Activated naive CD8-positive, alpha-beta T cell treated with anti-CD3 and anti-CD28 coated beads, Interleukin-2, amount 10 ng/mL, durations not matched to agents 7 days and 5 days (primary cell): ENCODE data around the gene HAUS2. TPM values are rescaled to one million over a fixed set of nuclear protein-coding genes. Genes with fewer than 3 reads are reported as not detected.

Experiments
- ATAC-seq: fragments of 150-1000 bp; cut with Tn5 transposase; one replicate; pipeline ENCODE4 v1.10.0; 2021; ENCODE audit warnings: low read depth, moderate library complexity
- POLR2A ChIA-PET: fragments of 350-600 bp; sonication (Branson Sonifier 250); formaldehyde crosslinking; loops from one replicate; lab custom pipeline; 2021; ENCODE audit warnings: antibody characterized with exemption; lab: Charles Lee
- DNase-seq: peaks from one replicate; pipeline ENCODE4 v3.0.0; 2021
- H3K27ac Mint-ChIP-seq: one replicate; pipeline ENCODE4 v1.8.0; 2022; ENCODE audit warnings: mild to moderate bottlenecking, mixed read lengths
- H3K27me3 Mint-ChIP-seq: one replicate; pipeline ENCODE4 v1.8.0; 2022; ENCODE audit warnings: mild to moderate bottlenecking, moderate library complexity, mixed read lengths
- H3K36me3 Mint-ChIP-seq: one replicate; pipeline ENCODE4 v1.8.0; 2021; ENCODE audit warnings: mild to moderate bottlenecking, mixed read lengths
- H3K4me1 Mint-ChIP-seq: one replicate; pipeline ENCODE4 v1.8.0; 2021; ENCODE audit warnings: mixed read lengths
- H3K4me3 Mint-ChIP-seq: one replicate; pipeline ENCODE4 v1.8.0; 2022; ENCODE audit warnings: mild to moderate bottlenecking, moderate library complexity, mixed read lengths
- H3K9me3 Mint-ChIP-seq: one replicate; pipeline ENCODE4 v1.8.0; 2021; ENCODE audit warnings: mixed read lengths
- total RNA-seq, 2 experiments: library from RNA; stranded (reverse); gene quantifications; one replicate each; pipeline ENCODE4 v1.2.3, GENCODE V29; 2021

Gene HAUS2
- total RNA-seq, 2 experiments from 2014 or later: 28.7 to 30.2 TPM

DNA sequence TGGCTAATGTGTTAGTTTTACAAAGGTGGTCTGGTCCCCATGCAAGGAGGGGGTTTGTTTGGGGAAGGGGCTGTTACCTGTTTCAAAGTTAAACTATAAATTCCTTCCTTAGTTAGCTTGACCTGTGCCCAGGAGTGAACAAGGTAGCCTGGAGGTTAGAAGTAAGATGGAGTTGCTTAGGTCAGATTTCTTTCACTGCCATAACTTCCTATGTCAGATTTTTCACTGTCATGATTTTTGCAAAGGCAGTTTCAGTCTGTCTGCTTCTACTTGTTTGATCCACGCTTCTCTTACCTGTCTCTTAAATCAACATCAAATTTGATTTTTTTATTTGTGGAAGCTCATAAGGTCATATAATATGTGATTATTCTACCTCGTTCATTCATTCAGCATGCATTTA, 55.3 kb downstream of the HAUS2 start:
- no peak for ATAC-seq
- no peak overlapping the region for H3K27ac Mint-ChIP-seq
- no peak for DNase-seq
- H3K27me3 Mint-ChIP-seq: no peaks in the 10 kb centered on the region
- peaks cover 20% of the 10 kb centered on the region for H3K36me3 Mint-ChIP-seq
- peaks cover 43% of the 10 kb centered on the region for H3K4me1 Mint-ChIP-seq
- POLR2A ChIA-PET: interaction anchor here (0.8 kb wide), 1 partner anchor 16 kb away, joined by 4 read pairs; no protein-coding TSS in a partner anchor
- peaks cover 2% of the 10 kb centered on the region for H3K9me3 Mint-ChIP-seq
- no peak overlapping the region for H3K4me3 Mint-ChIP-seq

DNA sequence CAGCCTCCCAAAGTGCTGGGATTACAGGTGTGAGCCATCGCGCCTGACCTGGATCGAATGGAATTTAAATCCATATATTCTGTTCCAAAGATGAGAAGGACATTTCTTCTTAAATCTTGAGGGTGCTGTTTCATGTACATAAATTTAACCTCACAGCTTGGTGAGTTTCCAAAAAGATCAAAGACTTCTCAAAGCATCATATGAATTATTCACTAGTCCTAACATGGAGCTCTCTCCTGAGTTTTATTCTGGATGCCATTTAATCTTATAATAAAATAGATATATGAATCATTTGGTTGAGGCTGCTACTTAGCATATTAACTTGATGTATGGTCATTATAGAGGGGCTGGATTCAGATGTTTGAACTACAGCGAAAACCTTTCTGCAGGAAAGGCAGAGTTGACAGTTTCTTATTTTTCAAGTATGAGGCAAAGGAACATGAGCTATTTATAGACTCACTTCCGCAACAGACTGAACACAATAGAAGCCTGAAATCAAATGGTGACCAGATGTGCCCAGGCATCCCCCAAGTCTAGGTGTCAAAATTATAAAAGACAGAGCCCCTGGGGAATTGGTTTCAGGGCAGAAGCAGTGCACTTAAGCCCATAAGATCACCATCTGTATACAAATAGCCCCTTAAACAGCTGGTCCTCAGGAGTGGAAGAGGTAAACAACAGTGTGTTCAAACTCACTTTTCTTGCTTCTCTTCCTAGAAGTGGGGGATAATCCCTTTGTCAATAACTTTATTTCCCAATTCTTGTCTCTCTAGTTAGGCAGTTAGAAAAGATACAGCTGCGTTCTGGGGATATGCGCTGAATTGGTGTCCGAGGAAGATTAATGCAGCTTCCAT, 56.5 kb downstream of the HAUS2 start:
- peaks cover 2% of the 10 kb centered on the region for H3K9me3 Mint-ChIP-seq
- H3K27ac Mint-ChIP-seq: peak overlapping the region; percentile 81
- POLR2A ChIA-PET: interaction anchor here (0.6 to 2.7 kb wide), 7 partner anchors 11 to 57 kb away, joined by 3 to 21 read pairs (median 4); partner anchors contain the start of genes HAUS2, LRRC57 and STARD9
- H3K4me3 Mint-ChIP-seq: peak overlapping the region; percentile 59
- peaks cover 46% of the 10 kb centered on the region for H3K4me1 Mint-ChIP-seq
- no peaks in the 10 kb centered on the region for H3K27me3 Mint-ChIP-seq
- peak; percentile 30 for ATAC-seq
- no peak for DNase-seq
- peaks cover 16% of the 10 kb centered on the region for H3K36me3 Mint-ChIP-seq

DNA sequence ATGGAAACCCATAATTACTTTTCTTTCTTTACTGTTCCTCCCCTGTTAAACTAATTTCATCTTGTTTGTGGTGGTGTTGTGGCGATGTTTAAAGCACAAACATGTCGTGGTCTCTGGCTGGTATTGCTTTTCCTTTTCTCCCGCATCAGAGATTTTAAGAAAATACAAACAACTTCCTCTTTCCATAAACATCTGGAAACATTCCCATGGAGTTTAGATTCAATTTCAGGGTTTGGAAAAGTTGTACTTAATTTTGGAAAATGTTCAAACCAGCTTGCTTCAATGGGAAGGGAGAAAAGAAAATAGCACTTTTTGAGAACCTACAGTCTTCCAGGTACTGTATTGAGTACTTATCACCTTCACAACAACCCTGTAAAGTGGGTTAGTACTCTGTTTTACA, 57.2 kb downstream of the HAUS2 start:
- POLR2A ChIA-PET: interaction anchor here (0.6 to 2.7 kb wide), 8 partner anchors 12 to 383 kb away, joined by 3 to 21 read pairs (median 4); partner anchors contain the start of genes HAUS2, LRRC57 and STARD9
- Mint-ChIP-seq H3K27ac (peak overlapping the region; percentile 81), H3K4me1 (peaks cover 48% of the 10 kb centered on the region)

DNA sequence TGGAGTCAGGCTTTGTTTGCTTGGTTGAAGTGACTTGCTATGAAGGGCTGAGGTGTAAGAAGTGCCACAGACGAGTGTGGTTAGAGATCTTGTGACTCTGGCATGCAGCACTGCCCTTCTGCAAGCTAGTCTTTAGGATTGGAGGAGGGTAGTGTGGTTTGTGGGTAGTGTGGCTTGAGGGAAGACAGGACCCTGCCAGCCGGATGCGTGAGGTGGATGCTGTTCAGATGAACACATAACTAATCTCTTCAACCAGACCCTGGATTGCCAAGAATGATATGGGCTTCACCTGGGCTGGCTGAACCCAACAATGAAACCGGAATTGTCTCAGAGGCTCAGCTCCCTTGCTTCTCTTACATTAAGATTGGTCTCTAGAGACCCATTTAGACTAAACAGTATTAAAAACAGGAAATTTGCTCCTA, 59.5 kb downstream of the HAUS2 start:
- POLR2A ChIA-PET: interaction anchor here (0.7 to 2.3 kb wide), 5 partner anchors 10 to 118 kb away, joined by 3 to 23 read pairs (median 4); partner anchors contain the start of genes STARD9 and ZNF106
- Mint-ChIP-seq H3K27me3 (no peaks in the 10 kb centered on the region), H3K9me3 (no peaks in the 10 kb centered on the region), H3K4me1 (peaks cover 48% of the 10 kb centered on the region), H3K4me3 (peak overlapping the region; percentile 74), H3K27ac (peak overlapping the region; percentile 87), H3K36me3 (peaks cover 10% of the 10 kb centered on the region)
- DNase-seq (peak; percentile 69), ATAC-seq (peak; percentile 68)

More for the DNA sequence above, 57.2 kb downstream of the HAUS2 start:
- DNase-seq (no peak), ATAC-seq (no peak)
- peak overlapping the region; percentile 59 for H3K4me3 Mint-ChIP-seq
- no peaks in the 10 kb centered on the region for H3K27me3 Mint-ChIP-seq
- peaks cover 14% of the 10 kb centered on the region for H3K36me3 Mint-ChIP-seq
- H3K9me3 Mint-ChIP-seq: peaks cover 2% of the 10 kb centered on the region

DNA sequence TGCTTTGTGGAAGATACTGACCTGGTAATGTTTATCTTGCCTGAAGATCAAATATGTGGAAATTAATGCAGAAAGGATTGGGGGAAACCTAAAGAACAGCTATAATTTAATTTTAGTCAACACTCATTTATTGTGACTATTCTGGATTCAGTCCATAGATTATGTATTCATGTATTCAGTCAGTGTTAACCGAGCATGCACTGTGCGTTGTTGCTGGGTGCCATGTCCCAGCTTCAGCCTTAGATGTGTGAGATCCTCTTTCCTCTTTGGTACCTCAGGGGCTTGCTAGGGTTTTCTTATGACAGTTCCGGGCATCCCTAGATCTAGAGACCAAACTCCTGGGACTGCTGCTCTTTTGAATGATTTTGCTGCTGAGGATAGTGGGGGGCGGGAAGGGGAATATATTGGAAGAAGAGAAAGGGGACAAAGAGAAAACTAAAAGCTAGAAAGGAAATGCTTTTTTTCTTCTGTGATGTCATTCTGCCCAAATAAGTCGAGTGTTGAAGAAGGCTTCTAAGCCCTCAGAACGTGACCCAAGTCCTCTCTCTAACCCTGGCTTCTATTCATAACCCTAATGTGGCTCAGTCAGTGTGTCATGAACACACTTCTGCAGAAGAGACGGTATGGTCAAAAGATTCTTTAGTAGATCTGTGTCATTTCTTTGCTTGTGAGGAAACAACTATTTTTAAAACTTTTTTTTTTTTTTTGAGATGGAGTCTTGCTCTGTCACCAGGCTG, 60.3 kb downstream of the HAUS2 start:
- no peaks in the 10 kb centered on the region for H3K27me3 Mint-ChIP-seq
- H3K4me1 Mint-ChIP-seq: peaks cover 43% of the 10 kb centered on the region
- no peak for DNase-seq
- peak overlapping the region; percentile 85 for H3K27ac Mint-ChIP-seq
- no peak for ATAC-seq
- POLR2A ChIA-PET: interaction anchor here (0.5 to 2.3 kb wide), 5 partner anchors 27 to 1663 kb away, joined by 3 to 23 read pairs (median 5); partner anchors contain the start of genes STARD9 and ZNF106
- no peaks in the 10 kb centered on the region for H3K9me3 Mint-ChIP-seq
- H3K36me3 Mint-ChIP-seq: peaks cover 4% of the 10 kb centered on the region
- H3K4me3 Mint-ChIP-seq: peak overlapping the region; percentile 72

DNA sequence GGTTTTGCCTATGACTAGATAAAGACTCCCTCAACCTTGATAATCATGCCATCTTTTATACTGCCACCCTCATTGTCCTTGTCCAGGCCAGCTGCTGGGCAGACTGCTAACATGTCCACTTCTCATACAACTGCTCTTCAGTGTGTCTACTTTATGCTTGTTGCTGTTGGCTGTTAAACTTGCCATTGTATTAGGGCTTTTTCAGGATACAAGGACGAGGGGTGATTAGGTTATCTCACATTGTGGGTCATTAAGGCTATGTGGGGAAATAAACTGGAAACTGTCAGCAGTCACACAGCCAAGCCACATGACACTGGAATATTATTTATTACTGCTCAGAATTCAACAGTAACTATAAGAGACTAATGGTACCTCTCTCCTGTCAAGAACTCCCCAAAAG, 62.9 kb downstream of the HAUS2 start:
- H3K27ac Mint-ChIP-seq: no peak overlapping the region
- POLR2A ChIA-PET: no interaction called here
- no peaks in the 10 kb centered on the region for H3K9me3 Mint-ChIP-seq
- no peak overlapping the region for H3K4me3 Mint-ChIP-seq
- peaks cover 4% of the 10 kb centered on the region for H3K36me3 Mint-ChIP-seq
- ATAC-seq (no peak), DNase-seq (no peak)
- peaks cover 23% of the 10 kb centered on the region for H3K4me1 Mint-ChIP-seq
- H3K27me3 Mint-ChIP-seq: no peaks in the 10 kb centered on the region

DNA sequence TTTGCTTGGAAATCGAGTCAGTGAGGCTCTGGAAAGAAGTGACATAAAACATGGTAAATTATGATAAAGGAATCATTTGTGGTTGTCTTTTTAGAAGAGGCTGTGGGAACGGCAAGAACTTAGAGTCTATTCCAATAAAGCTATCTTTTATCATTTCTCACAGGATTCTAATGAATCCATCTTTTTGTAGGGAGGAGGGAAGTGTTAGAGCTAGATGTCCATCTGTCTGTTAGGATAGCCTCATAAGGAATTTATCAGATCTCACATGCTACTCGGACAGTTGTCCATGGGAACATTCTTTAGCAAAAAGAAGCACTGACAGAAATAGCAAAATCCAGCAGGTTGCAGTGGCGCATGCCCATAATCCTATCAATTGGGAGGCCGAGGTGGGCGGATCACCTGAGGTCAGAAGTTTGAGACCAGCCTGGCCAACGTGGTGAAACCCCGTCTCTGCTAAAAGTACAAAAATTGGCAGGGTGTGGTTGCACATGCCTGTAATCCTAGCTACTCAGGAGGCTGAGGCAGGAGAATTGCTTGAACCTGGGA, 63.8 kb downstream of the HAUS2 start:
- H3K27ac Mint-ChIP-seq: no peak overlapping the region
- no peaks in the 10 kb centered on the region for H3K9me3 Mint-ChIP-seq
- ATAC-seq (no peak), DNase-seq (no peak)
- H3K4me1 Mint-ChIP-seq: peaks cover 19% of the 10 kb centered on the region
- peaks cover 4% of the 10 kb centered on the region for H3K36me3 Mint-ChIP-seq
- H3K4me3 Mint-ChIP-seq: no peak overlapping the region
- POLR2A ChIA-PET: interaction anchor here (1.3 kb wide), 1 partner anchor 37 kb away, joined by 4 read pairs; the partner anchor contains the start of gene STARD9
- no peaks in the 10 kb centered on the region for H3K27me3 Mint-ChIP-seq

DNA sequence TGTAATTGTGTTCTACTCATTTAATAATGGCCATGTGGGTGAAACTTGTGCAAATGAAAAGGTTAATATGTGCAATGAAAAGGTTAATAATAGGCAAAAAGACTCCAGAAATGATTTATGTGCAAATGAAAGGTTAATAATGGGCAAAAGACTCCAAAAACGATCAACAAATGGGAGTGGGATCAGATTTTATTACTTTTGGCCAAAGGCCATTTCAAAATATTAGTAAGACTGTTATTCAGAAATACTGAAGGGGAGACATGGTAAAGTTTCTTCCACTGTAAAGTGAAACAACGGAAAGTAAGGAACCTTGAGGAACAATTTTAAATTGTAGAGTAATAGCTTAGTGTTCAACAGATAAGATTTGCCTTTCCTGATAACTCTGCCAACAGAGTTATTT, 67.5 kb downstream of the HAUS2 start:
- Mint-ChIP-seq H3K4me1 (peaks cover 4% of the 10 kb centered on the region), H3K4me3 (no peak overlapping the region), H3K36me3 (peaks cover 3% of the 10 kb centered on the region), H3K9me3 (no peaks in the 10 kb centered on the region), H3K27ac (no peak overlapping the region), H3K27me3 (no peaks in the 10 kb centered on the region)
- no peak for ATAC-seq
- DNase-seq: no peak
- POLR2A ChIA-PET: no interaction called here

Other genes starting within 250 kb of the HAUS2 start
- gene CAPN3, start 189.3 kb upstream of the HAUS2 start, total RNA-seq: 10 to 100 TPM in 1 of 2 experiments, 1 to 10 TPM in 1; 8.3 to 10.1 TPM
- gene ZNF106, start 57.7 kb upstream of the HAUS2 start, total RNA-seq: 10 to 100 TPM; 50.9 to 51.8 TPM
- 10 to 100 TPM; 47.6 to 57.9 TPM for gene SNAP23, start 53.2 kb upstream of the HAUS2 start, total RNA-seq
- 10 to 100 TPM; 24.5 to 25.8 TPM for gene LRRC57, start within 50 bp of the HAUS2 start, total RNA-seq
- 10 to 100 TPM; 14.0 to 16.1 TPM for gene STARD9, start 26.8 kb downstream of the HAUS2 start, total RNA-seq
- 10 to 100 TPM; 33.2 to 35.7 TPM for gene CDAN1, start 188.3 kb downstream of the HAUS2 start, total RNA-seq